HG02981 (cell line): ENCODE results near the gene ACTL7B.
A peak's percentile ranks its signal among the peaks of the same experiment; 100 is the strongest.
"Not testable (repeated sequence)": the region's sequence is repeated elsewhere in the genome, so short reads cannot be mapped to it uniquely, and the experiment has no call there.

ENCODE experiments used
- ATAC-seq: cut with Tn5 transposase; IDR thresholded peaks from one replicate; pipeline ENCODE4 v1.9.1; 2021; ENCODE audit warnings: mild to moderate bottlenecking, moderate library complexity; ENCODE audit not compliant: unreplicated experiment

Gene ACTL7B

GRCh38 chr9:108855888-108856287 lies at the start of gene ACTL7B:
TSS of gene ACTL7B (minus strand) at chr9:108855986. CDS start at chr9:108855930, 56 bp downstream.
- no peak for ATAC-seq

GRCh38 chr9:108905494-108905893 lies 49.7 kb upstream of the ACTL7B start:
- ATAC-seq = no peak

- no peak for ATAC-seq
Measured at GRCh38 chr9:108904161-108904560, 48.4 kb upstream of the ACTL7B start.

GRCh38 chr9:108903420-108904103 lies 47.8 kb upstream of the ACTL7B start:
- no peak for ATAC-seq

GRCh38 chr9:108900176-108900575 lies 44.4 kb upstream of the ACTL7B start:
- ATAC-seq = no peak

GRCh38 chr9:108899023-108899695 lies 43.4 kb upstream of the ACTL7B start:
- ATAC-seq = not testable (repeated sequence)

GRCh38 chr9:108897324-108898096 lies 41.7 kb upstream of the ACTL7B start:
- no peak for ATAC-seq

GRCh38 chr9:108894225-108894997 lies 38.6 kb upstream of the ACTL7B start:
- ATAC-seq = no peak

- no peak for ATAC-seq
Measured at GRCh38 chr9:108889649-108890067, 33.9 kb upstream of the ACTL7B start.

- ATAC-seq = not testable (repeated sequence)
Measured at GRCh38 chr9:108886594-108887271, 30.9 kb upstream of the ACTL7B start.

GRCh38 chr9:108885643-108886348 lies 30.0 kb upstream of the ACTL7B start:
- peak; percentile 98 for ATAC-seq

- ATAC-seq = no peak
Measured at GRCh38 chr9:108884701-108885100, 28.9 kb upstream of the ACTL7B start.

GRCh38 chr9:108883085-108883484 lies 27.3 kb upstream of the ACTL7B start:
- ATAC-seq = no peak

- ATAC-seq = no peak
Measured at GRCh38 chr9:108882052-108882888, 26.5 kb upstream of the ACTL7B start.

GRCh38 chr9:108880738-108881316 lies 25.0 kb upstream of the ACTL7B start:
- no peak for ATAC-seq

GRCh38 chr9:108877524-108877923 lies 21.7 kb upstream of the ACTL7B start:
- no peak for ATAC-seq

GRCh38 chr9:108876425-108876824 lies 20.6 kb upstream of the ACTL7B start:
- ATAC-seq = no peak

- peak; percentile 58 for ATAC-seq
Measured at GRCh38 chr9:108874058-108874788, 18.4 kb upstream of the ACTL7B start.
